Measurements from ENCODE around the gene CIDEA. TPM values are rescaled to one million over a fixed set of nuclear protein-coding genes. Genes with fewer than 3 reads are reported as not detected.

The CIDEA gene
- total and polyA plus RNA-seq, 9 of the 15 experiments (the other 6 are each of a cell fraction or from before 2014, with no cell fraction given), result not detected

DNA sequence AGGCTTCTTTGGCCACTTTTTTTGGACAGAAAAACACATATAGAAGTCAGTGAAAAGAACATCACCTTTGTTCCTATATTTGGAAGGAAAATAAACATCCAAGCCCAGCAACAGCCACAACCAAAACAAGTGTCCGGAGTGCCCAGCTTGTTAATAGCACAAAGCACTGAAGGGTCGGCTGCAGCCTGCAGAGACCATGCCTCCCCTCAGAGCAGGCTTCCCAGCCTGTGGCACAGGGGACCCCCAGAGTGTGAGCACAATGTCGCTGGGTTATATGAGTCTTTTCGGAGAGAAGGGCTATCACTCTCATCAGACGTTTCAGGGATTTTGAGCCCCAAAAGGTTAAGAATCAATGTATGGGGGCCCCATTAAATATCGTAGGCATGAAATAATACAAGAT, 6.2 kb upstream of the CIDEA start:
- DNase-seq (ENCODE audit: extremely low read depth in 1 of 4, low spot score in 3 of 4) (no peak), ATAC-seq (no peak), FAIRE-seq (no peak)
- Histone ChIP-seq H3K27me3 (ENCODE audit: control insufficient read depth in 2 of 2, insufficient read depth in 2 of 2, low read length in 2 of 2) (peaks cover 44 to 64% of the 10 kb centered on the region in 2 experiments), H3K9ac (ENCODE audit: insufficient read depth in 1 of 2, low read depth in 2 of 2, low read length in 2 of 2) (no peak overlapping the region), H3K27ac (ENCODE audit: extremely low read depth, low read depth, low read length) (no peak overlapping the region), H3K36me3 (ENCODE audit: control insufficient read depth, insufficient read depth, low read length) (no peaks in the 10 kb centered on the region), H3K9me1 (ENCODE audit: control insufficient read depth, insufficient read depth, low read length) (no peaks in the 10 kb centered on the region), H3K4me2 (ENCODE audit: insufficient read depth, low read length) (no peak overlapping the region), H2AFZ (ENCODE audit: low read depth, low read length) (no peak overlapping the region), H3K4me3 (no peak overlapping the region), H3K79me2 (ENCODE audit: control insufficient read depth, insufficient read depth, low read length) (no peaks in the 10 kb centered on the region), H4K20me1 (replicated peaks; ENCODE audit: control insufficient read depth, insufficient read depth, low read length) (0 out of 2 replicates have a peak, but pooled peaks cover 2% of the 10 kb centered on the region), H3K9me3 (replicated peaks; ENCODE audit: control insufficient read depth, insufficient read depth, low read depth, low read length) (no peaks in the 10 kb centered on the region), H3K4me1 (replicated peaks in 1 of 2; ENCODE audit: control insufficient read depth in 2 of 2, insufficient read depth in 2 of 2, low read length in 2 of 2) (peaks cover 0 to 10% of the 10 kb centered on the region in 2 experiments; a peak in 2 of 5 replicates)
- in situ Hi-C loops (cut with MboI) (loop anchor here (10.0 kb wide), 1 partner anchor 593 kb away; no protein-coding TSS in a partner anchor), intact Hi-C loops (cut with micrococcal nuclease) (no loop called here)
- BruUV-seq (replicated peaks), result no TSS peak
- WGBS (ENCODE audit: insufficient coverage, low coverage, missing lambda C conversion rate), result 2% methylated on average over 6 of the region's 6 CpGs
- CTCF ChIA-PET (ENCODE audit: low intra/inter-chr PET ratio), result interaction anchor here (2.0 kb wide), 1 partner anchor 155 kb away, joined by 11 read pairs; no protein-coding TSS in a partner anchor
- POLR2A ChIA-PET, result interaction anchor here (1.4 kb wide), 1 partner anchor 8 kb away, joined by 3 read pairs; no protein-coding TSS in a partner anchor
- TF ChIP-seq, protein P1, sequence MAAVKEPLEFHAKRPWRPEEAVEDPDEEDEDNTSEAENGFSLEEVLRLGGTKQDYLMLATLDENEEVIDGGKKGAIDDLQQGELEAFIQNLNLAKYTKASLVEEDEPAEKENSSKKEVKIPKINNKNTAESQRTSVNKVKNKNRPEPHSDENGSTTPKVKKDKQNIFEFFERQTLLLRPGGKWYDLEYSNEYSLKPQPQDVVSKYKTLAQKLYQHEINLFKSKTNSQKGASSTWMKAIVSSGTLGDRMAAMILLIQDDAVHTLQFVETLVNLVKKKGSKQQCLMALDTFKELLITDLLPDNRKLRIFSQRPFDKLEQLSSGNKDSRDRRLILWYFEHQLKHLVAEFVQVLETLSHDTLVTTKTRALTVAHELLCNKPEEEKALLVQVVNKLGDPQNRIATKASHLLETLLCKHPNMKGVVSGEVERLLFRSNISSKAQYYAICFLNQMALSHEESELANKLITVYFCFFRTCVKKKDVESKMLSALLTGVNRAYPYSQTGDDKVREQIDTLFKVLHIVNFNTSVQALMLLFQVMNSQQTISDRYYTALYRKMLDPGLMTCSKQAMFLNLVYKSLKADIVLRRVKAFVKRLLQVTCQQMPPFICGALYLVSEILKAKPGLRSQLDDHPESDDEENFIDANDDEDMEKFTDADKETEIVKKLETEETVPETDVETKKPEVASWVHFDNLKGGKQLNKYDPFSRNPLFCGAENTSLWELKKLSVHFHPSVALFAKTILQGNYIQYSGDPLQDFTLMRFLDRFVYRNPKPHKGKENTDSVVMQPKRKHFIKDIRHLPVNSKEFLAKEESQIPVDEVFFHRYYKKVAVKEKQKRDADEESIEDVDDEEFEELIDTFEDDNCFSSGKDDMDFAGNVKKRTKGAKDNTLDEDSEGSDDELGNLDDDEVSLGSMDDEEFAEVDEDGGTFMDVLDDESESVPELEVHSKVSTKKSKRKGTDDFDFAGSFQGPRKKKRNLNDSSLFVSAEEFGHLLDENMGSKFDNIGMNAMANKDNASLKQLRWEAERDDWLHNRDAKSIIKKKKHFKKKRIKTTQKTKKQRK (IDR thresholded peaks at IDR 0.05; ENCODE audit: borderline replicate concordance, low read depth, low read length), result no peak
- no peak for TF ChIP-seq RCOR1 (IDR thresholded peaks at IDR 0.05; ENCODE audit: borderline replicate concordance in 1 of 2, low read depth in 2 of 2, low read length in 2 of 2)
- no peak for TF ChIP-seq ARID2 (IDR thresholded peaks at IDR 0.05)
- no peak for TF ChIP-seq BRD9 (IDR thresholded peaks at IDR 0.05; ENCODE audit: low read depth, partially characterized antibody)
- no peak for TF ChIP-seq PURB (CRISPR knock-in tag; IDR thresholded peaks at IDR 0.05; ENCODE audit: low read depth)
- no peak for TF ChIP-seq ZNF589 (CRISPR knock-in tag; IDR thresholded peaks at IDR 0.05; ENCODE audit: low read depth)
- no peak for TF ChIP-seq RBM14 (IDR thresholded peaks at IDR 0.05; ENCODE audit: borderline replicate concordance, insufficient read depth, low read depth, low read length)
- no peak for TF ChIP-seq GABPB2 (CRISPR knock-in tag; conservative IDR thresholded peaks at IDR 0.05)
- no peak for TF ChIP-seq KLF16 (IDR thresholded peaks at IDR 0.05)
- TF ChIP-seq CREB1 (IDR thresholded peaks at IDR 0.05), result no peak
- no peak for TF ChIP-seq CREB1 (CRISPR knock-in tag; IDR thresholded peaks at IDR 0.05)
- TF ChIP-seq, protein P2, sequence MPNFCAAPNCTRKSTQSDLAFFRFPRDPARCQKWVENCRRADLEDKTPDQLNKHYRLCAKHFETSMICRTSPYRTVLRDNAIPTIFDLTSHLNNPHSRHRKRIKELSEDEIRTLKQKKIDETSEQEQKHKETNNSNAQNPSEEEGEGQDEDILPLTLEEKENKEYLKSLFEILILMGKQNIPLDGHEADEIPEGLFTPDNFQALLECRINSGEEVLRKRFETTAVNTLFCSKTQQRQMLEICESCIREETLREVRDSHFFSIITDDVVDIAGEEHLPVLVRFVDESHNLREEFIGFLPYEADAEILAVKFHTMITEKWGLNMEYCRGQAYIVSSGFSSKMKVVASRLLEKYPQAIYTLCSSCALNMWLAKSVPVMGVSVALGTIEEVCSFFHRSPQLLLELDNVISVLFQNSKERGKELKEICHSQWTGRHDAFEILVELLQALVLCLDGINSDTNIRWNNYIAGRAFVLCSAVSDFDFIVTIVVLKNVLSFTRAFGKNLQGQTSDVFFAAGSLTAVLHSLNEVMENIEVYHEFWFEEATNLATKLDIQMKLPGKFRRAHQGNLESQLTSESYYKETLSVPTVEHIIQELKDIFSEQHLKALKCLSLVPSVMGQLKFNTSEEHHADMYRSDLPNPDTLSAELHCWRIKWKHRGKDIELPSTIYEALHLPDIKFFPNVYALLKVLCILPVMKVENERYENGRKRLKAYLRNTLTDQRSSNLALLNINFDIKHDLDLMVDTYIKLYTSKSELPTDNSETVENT (CRISPR knock-in tag; IDR thresholded peaks at IDR 0.05), result no peak
- no peak for TF ChIP-seq EWSR1 (IDR thresholded peaks at IDR 0.05; ENCODE audit: borderline replicate concordance, low read depth, partially characterized antibody)
- no peak for TF ChIP-seq MAFK (IDR thresholded peaks at IDR 0.05; ENCODE audit: low read length)

Measured in K562 (cell line).